KMS-11 (cell line): ENCODE measurements around the gene CDK17.

ENCODE experiments used
- H2AFZ ChIP-seq: fragments of 200-600 bp; sonication (generic); 2 replicates; pipeline ENCODE4 v1.6.1; 2016; ENCODE audit warnings: antibody characterized with exemption, mixed run types, low read depth
- H3K27ac ChIP-seq: fragments of 200-600 bp; sonication (generic); 2 replicates; pipeline ENCODE4 v1.6.1; 2016; ENCODE audit warnings: mild to moderate bottlenecking, mixed run types
- H3K27me3 ChIP-seq: fragments of 200-600 bp; sonication (generic); 2 replicates; pipeline ENCODE4 v1.6.1; 2017; ENCODE audit warnings: mild to moderate bottlenecking, low read depth, mixed run types, moderate library complexity; ENCODE audit not compliant: insufficient read depth
- H3K36me3 ChIP-seq: fragments of 200-600 bp; sonication (generic); 2 replicates; pipeline ENCODE4 v1.6.1; 2017; ENCODE audit warnings: mild to moderate bottlenecking, mixed run types; ENCODE audit not compliant: insufficient read depth
- H3K4me1 ChIP-seq: fragments of 200-600 bp; sonication (generic); 2 replicates; pipeline ENCODE4 v1.6.1; 2016; ENCODE audit warnings: mild to moderate bottlenecking, low read depth, mixed run types; ENCODE audit not compliant: poor library complexity, severe bottlenecking
- H3K4me2 ChIP-seq: fragments of 200-600 bp; sonication (generic); 2 replicates; pipeline ENCODE4 v1.7.0; 2016; ENCODE audit warnings: mild to moderate bottlenecking, mixed run types
- H3K4me3 ChIP-seq: fragments of 200-600 bp; sonication (generic); IDR thresholded peaks from 2 replicates; pipeline ENCODE4 v1.6.1; 2017; ENCODE audit warnings: low read depth, low read length, mixed read lengths; ENCODE audit not compliant: insufficient read depth
- H3K79me2 ChIP-seq: fragments of 200-600 bp; sonication (generic); 2 replicates; pipeline ENCODE4 v1.6.1; 2016; ENCODE audit warnings: low read depth, mixed run types; ENCODE audit not compliant: insufficient read depth
- H3K9ac ChIP-seq: fragments of 200-600 bp; sonication (generic); 2 replicates; pipeline ENCODE4 v1.6.1; 2016; ENCODE audit warnings: mild to moderate bottlenecking, mixed run types
- H4K20me1 ChIP-seq: fragments of 200-600 bp; sonication (generic); 2 replicates; pipeline ENCODE4 v1.6.1; 2016; ENCODE audit warnings: mild to moderate bottlenecking, mixed run types; ENCODE audit not compliant: insufficient read depth
- CTCF ChIP-seq: fragments of 200-600 bp; sonication (generic); conservative IDR thresholded peaks from 2 replicates; pipeline ENCODE4 v1.6.1; 2017; ENCODE audit warnings: low read depth, mild to moderate bottlenecking, antibody characterized with exemption, low read length, moderate library complexity, mixed read lengths

CDK17 gene

GRCh38 chr12:96236221-96236822 lies 163.9 kb downstream of the CDK17 start:
- H4K20me1 ChIP-seq, result no peaks in the 10 kb centered on the region
- H3K36me3 ChIP-seq, result no peaks in the 10 kb centered on the region
- no peak overlapping the region for H3K9ac ChIP-seq
- no peak overlapping the region for H3K4me2 ChIP-seq
- no peaks in the 10 kb centered on the region for H3K4me1 ChIP-seq
- H3K27me3 ChIP-seq, result no peaks in the 10 kb centered on the region
- H2AFZ ChIP-seq, result no peak overlapping the region
- H3K79me2 ChIP-seq, result peaks cover 21% of the 10 kb centered on the region; the same call in 1 of the 2 replicates
- H3K4me3 ChIP-seq, result no peak overlapping the region
- no peak for TF ChIP-seq CTCF
- H3K27ac ChIP-seq, result no peak overlapping the region

- Histone ChIP-seq H3K27me3 (no peaks in the 10 kb centered on the region), H3K79me2 (peaks cover 17% of the 10 kb centered on the region; the same call in 1 of the 2 replicates), H4K20me1 (no peaks in the 10 kb centered on the region), H2AFZ (no peak overlapping the region), H3K9ac (no peak overlapping the region), H3K27ac (no peak overlapping the region), H3K4me1 (no peaks in the 10 kb centered on the region), H3K4me2 (no peak overlapping the region), H3K4me3 (no peak overlapping the region), H3K36me3 (no peaks in the 10 kb centered on the region)
- TF ChIP-seq CTCF, result no peak
Measured at GRCh38 chr12:96235484-96235826, 164.8 kb downstream of the CDK17 start.

GRCh38 chr12:96234591-96235483 lies 165.4 kb downstream of the CDK17 start:
- H3K27ac ChIP-seq, result no peak overlapping the region
- H3K27me3 ChIP-seq, result no peaks in the 10 kb centered on the region

GRCh38 chr12:96233939-96234461 lies 166.2 kb downstream of the CDK17 start:
- TF ChIP-seq CTCF, result no peak
- peaks cover 16% of the 10 kb centered on the region; the same call in 1 of the 2 replicates for H3K79me2 ChIP-seq
- H3K4me2 ChIP-seq, result no peak overlapping the region
- H3K27ac ChIP-seq, result no peak overlapping the region
- no peaks in the 10 kb centered on the region for H3K36me3 ChIP-seq
- H3K27me3 ChIP-seq, result no peaks in the 10 kb centered on the region
- H3K9ac ChIP-seq, result no peak overlapping the region
- no peaks in the 10 kb centered on the region for H4K20me1 ChIP-seq
- no peak overlapping the region for H2AFZ ChIP-seq
- no peaks in the 10 kb centered on the region for H3K4me1 ChIP-seq
- H3K4me3 ChIP-seq, result no peak overlapping the region

More at GRCh38 chr12:96234591-96235483, 165.4 kb downstream of the CDK17 start:
- H3K4me3 ChIP-seq, result no peak overlapping the region
- no peaks in the 10 kb centered on the region for H3K36me3 ChIP-seq
- no peaks in the 10 kb centered on the region for H3K4me1 ChIP-seq
- no peak overlapping the region for H3K9ac ChIP-seq
- H2AFZ ChIP-seq, result no peak overlapping the region
- H3K4me2 ChIP-seq, result no peak overlapping the region
- no peaks in the 10 kb centered on the region for H4K20me1 ChIP-seq
- TF ChIP-seq CTCF, result no peak
- peaks cover 16% of the 10 kb centered on the region; the same call in 1 of the 2 replicates for H3K79me2 ChIP-seq
